Measurements from ENCODE around the gene DNAJB6. TPM values are rescaled to one million over a fixed set of nuclear protein-coding genes. Genes with fewer than 3 reads are reported as not detected.
"Not testable (repeated sequence)": the region's sequence is repeated elsewhere in the genome, so short reads cannot be mapped to it uniquely, and the experiment has no call there.

DNAJB6 gene
- total RNA-seq, 2 donors from 2014 or later = 103 to 116 TPM

DNA sequence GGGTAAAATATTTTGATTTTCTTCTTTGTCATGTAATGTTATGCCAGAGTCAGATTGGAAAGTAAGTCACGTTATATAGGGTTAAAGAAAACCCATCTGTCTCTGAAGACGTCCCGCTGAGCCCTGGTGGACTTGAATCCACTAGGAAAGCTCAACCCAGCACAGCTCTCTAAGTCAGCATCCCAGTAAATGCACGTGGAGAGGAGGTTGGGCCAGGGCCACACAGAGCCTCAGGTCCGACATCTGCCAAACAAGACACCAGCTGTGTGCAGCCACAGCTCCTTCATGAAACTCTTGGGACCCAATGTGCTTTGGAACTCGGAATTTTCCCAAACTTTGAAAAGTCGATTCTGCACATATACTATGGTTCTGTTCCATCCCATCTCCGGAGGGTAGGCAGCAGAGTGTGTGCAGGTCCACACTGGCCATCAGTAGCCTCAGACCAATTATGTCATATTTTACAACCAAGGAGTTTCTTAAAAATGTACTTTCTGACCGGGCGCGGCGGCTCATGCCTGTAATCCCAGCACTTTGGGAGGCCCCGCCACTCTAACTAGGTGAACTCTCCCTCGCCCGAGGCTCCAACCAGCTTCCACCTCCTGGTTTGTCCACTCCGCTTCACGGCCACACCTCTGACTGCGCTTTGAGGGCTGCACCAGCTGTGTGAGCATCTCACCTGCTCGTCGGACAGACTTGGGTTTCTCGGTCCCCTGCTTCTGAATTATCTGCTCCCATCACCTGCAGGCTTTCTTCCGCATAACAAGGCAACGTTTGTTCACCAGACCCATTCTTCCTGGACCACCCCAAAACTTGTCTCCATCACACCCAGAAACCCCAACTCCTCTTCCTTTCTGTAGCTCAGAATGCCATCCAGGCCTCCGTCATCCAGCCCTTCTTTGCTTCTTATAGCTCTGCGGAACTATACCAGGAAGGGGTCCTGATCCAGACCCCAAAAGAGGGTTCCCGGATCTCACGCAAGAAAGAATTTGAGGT is 29.7 kb upstream of the DNAJB6 start:
- peak overlapping the region; percentile 63 for H3K27ac Mint-ChIP-seq

DNA sequence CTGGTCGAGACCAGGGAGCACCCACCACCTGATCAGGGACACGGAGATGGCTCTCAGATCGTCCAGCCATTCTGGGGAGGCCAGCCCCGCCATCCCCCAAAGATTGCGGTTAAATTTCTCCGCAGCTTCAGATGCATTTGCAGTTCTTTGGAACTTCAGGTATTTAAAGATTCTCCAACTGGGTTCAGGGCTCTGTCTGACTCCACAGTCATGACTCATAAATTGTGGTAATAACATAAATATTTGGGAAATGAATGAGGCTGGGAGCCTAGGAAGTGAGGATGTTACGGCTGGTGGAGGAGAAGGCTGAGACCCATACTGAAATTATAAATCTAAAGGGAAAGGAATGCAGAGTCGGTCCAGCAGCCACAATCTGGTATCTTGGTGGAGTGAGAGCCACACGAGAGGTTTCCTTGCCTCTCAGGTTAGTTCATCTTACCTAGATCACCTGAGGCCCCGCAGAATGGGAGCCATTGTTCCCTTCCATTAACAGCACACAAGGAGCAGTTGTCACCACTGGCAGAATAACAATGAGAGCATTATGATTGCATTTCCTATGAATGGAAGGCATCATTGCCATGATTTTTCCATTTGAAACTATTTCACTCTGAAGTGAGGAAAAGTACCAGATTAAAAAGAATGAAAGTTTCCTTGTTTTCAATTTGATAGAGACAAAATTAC is 26.7 kb upstream of the DNAJB6 start:
- Mint-ChIP-seq H3K9me3 (no peaks in the 10 kb centered on the region), H3K36me3 (ENCODE audit: insufficient read depth in 2 of 2) (no peaks in the 10 kb centered on the region), H3K27ac (peak overlapping the region; percentile 48), H3K4me3 (no peak overlapping the region), H3K4me1 (ENCODE audit: low read depth) (peaks cover 31% of the 10 kb centered on the region), H3K27me3 (ENCODE audit: low read depth) (no peaks in the 10 kb centered on the region)
- DNase-seq = no peak
- ATAC-seq (replicated peaks in 1 of 2) = peak in 1 of 2 donors; percentile 12

More for the DNA sequence above, 29.7 kb upstream of the DNAJB6 start:
- no peaks in the 10 kb centered on the region for H3K36me3 Mint-ChIP-seq (ENCODE audit: insufficient read depth in 2 of 2)
- peak overlapping the region in 1 of 2 donors; percentile 47 for H3K4me3 Mint-ChIP-seq
- H3K9me3 Mint-ChIP-seq = no peaks in the 10 kb centered on the region
- no peaks in the 10 kb centered on the region for H3K27me3 Mint-ChIP-seq (ENCODE audit: low read depth)
- DNase-seq (no peak), ATAC-seq (replicated peaks in 1 of 2) (no peak)
- peaks cover 52% of the 10 kb centered on the region for H3K4me1 Mint-ChIP-seq (ENCODE audit: low read depth)

DNA sequence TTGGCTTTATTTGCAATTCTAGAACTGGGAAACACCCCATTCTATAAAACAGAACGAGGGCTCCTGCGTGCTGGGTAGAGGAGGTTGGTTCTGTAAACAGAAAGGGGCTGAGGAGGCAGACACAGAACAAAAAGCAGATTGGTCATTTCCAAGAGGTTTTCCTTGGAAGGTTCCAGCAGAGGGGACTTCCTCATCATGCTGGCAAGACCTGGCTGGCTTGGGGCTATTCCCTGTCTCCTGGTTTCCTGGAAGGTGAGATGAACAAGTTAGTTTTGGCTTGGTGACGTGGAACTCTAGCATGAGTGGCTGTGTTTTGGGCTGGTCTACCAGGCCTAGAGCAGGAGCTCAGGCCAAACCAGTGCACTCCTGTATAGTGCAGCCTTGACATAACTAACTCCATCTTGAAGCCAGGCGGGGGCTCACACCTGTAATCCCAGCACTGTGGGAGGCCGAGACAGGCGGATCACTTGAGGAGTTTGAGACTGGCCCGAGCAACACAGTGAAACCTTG is 26.1 kb upstream of the DNAJB6 start:
- ATAC-seq (replicated peaks in 1 of 2) (peak in 1 of 2 donors; percentile 54), DNase-seq (no peak)
- Mint-ChIP-seq H3K9me3 (no peaks in the 10 kb centered on the region), H3K36me3 (ENCODE audit: insufficient read depth in 2 of 2) (no peaks in the 10 kb centered on the region), H3K27ac (peak overlapping the region; percentile 48), H3K27me3 (ENCODE audit: low read depth) (no peaks in the 10 kb centered on the region), H3K4me3 (no peak overlapping the region), H3K4me1 (ENCODE audit: low read depth) (peaks cover 31% of the 10 kb centered on the region)

DNA sequence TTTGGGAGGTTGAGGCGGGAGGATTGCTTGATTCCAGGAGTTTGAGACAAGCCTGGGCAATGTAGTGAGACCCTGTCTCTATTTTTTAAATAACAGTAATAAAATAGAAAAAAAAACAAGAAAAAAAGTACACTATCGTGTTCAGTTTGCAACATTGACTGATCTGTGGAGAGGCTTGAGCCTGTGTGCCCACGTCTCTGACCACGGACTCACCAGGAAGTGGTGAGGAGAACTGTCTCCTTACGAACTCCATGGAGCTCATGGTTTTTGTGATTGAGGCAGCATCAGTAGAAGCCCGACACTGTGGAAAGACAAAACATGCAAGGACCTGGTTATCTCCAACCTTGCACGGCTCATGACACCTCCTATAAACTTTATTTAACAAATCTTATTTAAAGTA is 23.9 kb upstream of the DNAJB6 start:
- Mint-ChIP-seq H3K27me3 (ENCODE audit: low read depth) (no peaks in the 10 kb centered on the region), H3K27ac (no peak overlapping the region), H3K4me3 (no peak overlapping the region), H3K36me3 (ENCODE audit: insufficient read depth in 2 of 2) (no peaks in the 10 kb centered on the region), H3K9me3 (no peaks in the 10 kb centered on the region), H3K4me1 (ENCODE audit: low read depth) (peaks cover 18% of the 10 kb centered on the region)
- ATAC-seq (replicated peaks in 1 of 2) = no peak
- DNase-seq = no peak

DNA sequence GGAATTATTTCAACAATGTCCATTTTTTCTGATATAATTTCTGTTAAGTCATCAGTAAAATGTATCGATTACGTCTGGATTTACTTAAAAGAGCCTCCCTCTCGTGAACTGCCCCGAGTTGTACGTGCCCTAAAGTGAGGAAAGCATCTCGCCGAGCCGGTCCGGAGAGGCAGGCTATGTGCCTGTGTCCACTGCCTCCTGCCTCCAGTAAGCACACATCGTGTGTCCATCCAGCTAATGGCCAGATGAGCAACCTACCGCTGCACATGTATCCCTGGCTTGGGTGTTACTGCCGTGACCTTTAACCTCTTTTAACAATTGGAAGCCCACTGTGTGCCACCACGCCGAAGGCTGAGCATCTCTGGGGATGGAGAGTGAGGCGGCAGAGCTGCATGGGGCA is 23.2 kb upstream of the DNAJB6 start:
- peaks cover 25% of the 10 kb centered on the region for H3K4me1 Mint-ChIP-seq (ENCODE audit: low read depth)
- ATAC-seq (replicated peaks in 1 of 2) (no peak), DNase-seq (no peak)
- no peak overlapping the region for H3K4me3 Mint-ChIP-seq
- H3K27ac Mint-ChIP-seq = no peak overlapping the region
- no peaks in the 10 kb centered on the region for H3K9me3 Mint-ChIP-seq
- H3K27me3 Mint-ChIP-seq (ENCODE audit: low read depth) = no peaks in the 10 kb centered on the region
- no peaks in the 10 kb centered on the region for H3K36me3 Mint-ChIP-seq (ENCODE audit: insufficient read depth in 2 of 2)

DNA sequence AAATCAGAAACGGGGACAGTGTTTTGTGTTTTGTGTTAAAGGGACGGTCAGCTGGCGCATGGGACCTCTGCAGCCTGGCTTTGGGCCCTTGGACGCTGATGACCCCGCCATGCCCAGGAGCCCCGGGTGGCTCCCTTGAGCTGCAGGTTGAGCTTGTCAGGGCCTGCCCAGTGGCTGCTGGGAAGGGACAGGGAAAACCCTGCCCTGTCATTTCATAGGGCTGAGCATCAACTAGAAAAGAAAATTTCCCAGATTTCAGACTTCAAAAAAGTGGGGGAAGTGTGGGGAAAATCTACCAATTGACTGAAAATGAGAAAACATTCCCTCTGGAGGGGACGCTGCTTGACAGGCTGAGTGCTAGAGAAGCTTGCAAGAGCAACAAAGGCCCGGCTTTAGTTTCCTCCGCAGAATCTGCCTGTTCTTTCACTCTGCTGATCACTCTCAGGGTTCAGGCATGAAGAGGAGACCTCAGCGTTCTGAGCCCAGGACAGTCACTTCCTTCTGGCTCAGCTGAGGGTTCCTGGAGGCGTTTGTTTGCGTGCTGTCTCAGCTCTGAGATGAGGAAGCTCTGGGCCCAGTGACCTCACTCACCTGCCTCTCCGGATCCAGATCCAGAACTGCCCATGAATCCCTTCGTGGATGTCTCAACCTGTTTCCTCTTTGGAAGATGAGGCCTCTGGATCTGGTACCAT is 18.6 kb upstream of the DNAJB6 start:
- Mint-ChIP-seq H3K4me3 (peak overlapping the region; percentile 36 to 43), H3K27me3 (ENCODE audit: low read depth) (no peaks in the 10 kb centered on the region), H3K36me3 (ENCODE audit: insufficient read depth in 2 of 2) (no peaks in the 10 kb centered on the region), H3K4me1 (ENCODE audit: low read depth) (peaks cover 10% of the 10 kb centered on the region), H3K9me3 (no peaks in the 10 kb centered on the region), H3K27ac (peak overlapping the region; percentile 44)
- peak; percentile 92 to 98 for ATAC-seq (replicated peaks in 1 of 2)
- peak in 1 of 2 donors; percentile 46 for DNase-seq

DNA sequence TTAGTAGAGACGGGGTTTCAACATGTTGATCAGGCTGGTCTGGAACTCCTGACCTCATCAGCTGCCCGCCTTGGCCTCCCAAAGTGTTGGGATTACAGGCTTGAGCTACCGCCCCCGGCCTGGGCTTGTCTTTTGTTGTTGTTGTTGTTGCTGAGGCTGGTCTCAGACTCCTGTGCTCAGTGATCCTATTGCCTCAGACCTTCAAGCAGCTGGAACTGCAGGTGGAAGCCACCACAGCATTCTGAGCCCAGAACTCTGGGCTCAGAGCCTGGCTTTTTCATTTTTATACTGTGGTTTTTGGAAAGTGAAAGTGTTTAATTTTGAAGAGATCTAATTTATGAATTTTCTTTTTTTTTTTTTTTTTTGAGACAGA is 16.2 kb upstream of the DNAJB6 start:
- no peak for ATAC-seq (replicated peaks in 1 of 2)
- Mint-ChIP-seq H3K9me3 (no peaks in the 10 kb centered on the region), H3K4me1 (ENCODE audit: low read depth) (peaks cover 10% of the 10 kb centered on the region), H3K27ac (no peak overlapping the region), H3K27me3 (ENCODE audit: low read depth) (no peaks in the 10 kb centered on the region), H3K36me3 (ENCODE audit: insufficient read depth in 2 of 2) (no peaks in the 10 kb centered on the region), H3K4me3 (no peak overlapping the region)
- no peak for DNase-seq

DNA sequence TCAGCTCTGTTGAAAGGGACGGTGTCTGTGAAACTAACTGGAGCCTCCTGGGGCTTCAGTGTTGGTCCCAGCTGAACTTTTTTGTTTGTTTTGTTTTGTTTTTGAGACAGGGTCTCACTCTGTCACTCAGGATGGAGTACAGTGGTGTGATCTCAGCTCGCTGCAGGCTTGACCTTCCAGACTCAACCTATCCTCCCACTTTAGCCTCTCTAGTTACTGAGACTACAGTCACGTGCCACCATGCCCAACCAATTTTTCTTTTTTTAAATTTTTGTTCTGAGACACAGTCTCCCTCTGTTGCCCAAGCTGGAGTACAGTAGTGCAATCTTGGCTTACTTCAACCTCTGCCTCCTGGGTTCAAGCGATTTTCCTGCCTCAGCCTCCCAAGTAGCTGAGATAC is 13.4 kb upstream of the DNAJB6 start:
- H3K36me3 Mint-ChIP-seq (ENCODE audit: insufficient read depth in 2 of 2) = no peaks in the 10 kb centered on the region
- no peaks in the 10 kb centered on the region for H3K9me3 Mint-ChIP-seq
- ATAC-seq (replicated peaks in 1 of 2) (no peak), DNase-seq (no peak)
- H3K4me1 Mint-ChIP-seq (ENCODE audit: low read depth) = peaks cover 4% of the 10 kb centered on the region
- no peak overlapping the region for H3K27ac Mint-ChIP-seq
- no peak overlapping the region for H3K4me3 Mint-ChIP-seq
- no peaks in the 10 kb centered on the region for H3K27me3 Mint-ChIP-seq (ENCODE audit: low read depth)

DNA sequence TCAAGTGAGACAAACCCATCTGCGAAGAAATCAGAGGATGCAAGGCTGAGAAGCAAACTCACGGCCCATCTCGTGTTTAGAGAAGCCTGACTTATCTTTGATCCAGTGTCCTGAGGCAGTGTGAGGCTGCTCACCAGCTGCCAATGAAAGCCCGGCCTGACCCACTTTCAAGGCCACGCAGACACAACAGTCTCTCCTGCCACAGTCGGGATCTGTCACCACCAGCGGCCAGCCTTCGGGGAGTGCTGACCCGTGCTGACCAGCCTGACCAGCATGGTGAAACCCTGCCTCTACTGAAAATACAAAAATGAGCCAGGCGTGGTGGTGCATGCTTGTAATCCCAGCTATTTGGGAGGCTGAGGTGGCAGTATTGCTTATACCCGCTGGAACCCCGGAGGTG is 7.4 kb upstream of the DNAJB6 start:
- Mint-ChIP-seq H3K4me1 (ENCODE audit: low read depth) (no peaks in the 10 kb centered on the region), H3K9me3 (no peaks in the 10 kb centered on the region), H3K27ac (no peak overlapping the region), H3K36me3 (ENCODE audit: insufficient read depth in 2 of 2) (no peaks in the 10 kb centered on the region), H3K27me3 (ENCODE audit: low read depth) (no peaks in the 10 kb centered on the region), H3K4me3 (no peak overlapping the region)
- no peak for ATAC-seq (replicated peaks in 1 of 2)
- DNase-seq = no peak

DNA sequence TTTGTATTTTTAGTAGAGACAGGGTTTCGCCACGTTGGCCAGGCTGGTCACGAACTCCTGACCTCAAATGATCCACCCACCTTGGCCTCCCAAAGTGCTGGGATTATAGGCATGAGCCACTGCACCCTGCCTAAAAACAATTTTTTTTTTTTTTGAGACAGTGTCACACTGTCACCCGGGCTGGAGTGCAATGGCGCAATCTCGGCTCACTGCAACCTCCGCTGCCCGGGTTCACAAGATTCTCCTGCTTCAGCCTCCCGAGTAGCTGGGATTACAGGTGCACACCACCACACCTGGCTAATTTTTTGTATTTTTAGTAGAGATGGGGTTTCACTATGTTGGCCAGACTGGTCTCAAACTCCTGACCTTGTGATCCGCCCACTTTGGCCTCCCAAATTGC is 6.2 kb upstream of the DNAJB6 start:
- DNase-seq; H3K27me3 Mint-ChIP-seq (ENCODE audit: low read depth); H3K36me3 Mint-ChIP-seq (ENCODE audit: insufficient read depth in 2 of 2); ATAC-seq (replicated peaks in 1 of 2); H3K27ac Mint-ChIP-seq; H3K4me1 Mint-ChIP-seq (ENCODE audit: low read depth); H3K9me3 Mint-ChIP-seq; H3K4me3 Mint-ChIP-seq: not testable (repeated sequence)

DNA sequence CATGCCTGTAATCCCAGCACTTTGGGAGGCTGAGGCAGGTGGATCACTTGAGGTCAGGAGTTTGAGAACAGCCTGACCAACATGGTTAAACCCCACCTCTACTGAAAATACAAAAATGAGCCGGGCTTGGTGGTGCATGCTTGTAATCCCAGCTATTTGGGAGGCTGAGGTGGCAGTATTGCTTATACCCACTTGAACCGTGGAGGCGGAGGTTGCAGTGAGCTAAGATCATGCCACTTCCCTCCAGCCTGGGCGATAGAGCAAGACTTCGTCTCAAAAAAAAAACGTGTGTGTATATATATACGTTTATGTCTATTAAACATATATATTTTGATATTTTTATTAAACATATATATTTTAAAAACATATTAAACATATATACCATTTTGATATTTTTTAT is 5.8 kb upstream of the DNAJB6 start:
- H3K36me3 Mint-ChIP-seq (ENCODE audit: insufficient read depth in 2 of 2); H3K27ac Mint-ChIP-seq; DNase-seq; H3K4me1 Mint-ChIP-seq (ENCODE audit: low read depth); ATAC-seq (replicated peaks in 1 of 2); H3K27me3 Mint-ChIP-seq (ENCODE audit: low read depth); H3K4me3 Mint-ChIP-seq; H3K9me3 Mint-ChIP-seq: not testable (repeated sequence)

DNA sequence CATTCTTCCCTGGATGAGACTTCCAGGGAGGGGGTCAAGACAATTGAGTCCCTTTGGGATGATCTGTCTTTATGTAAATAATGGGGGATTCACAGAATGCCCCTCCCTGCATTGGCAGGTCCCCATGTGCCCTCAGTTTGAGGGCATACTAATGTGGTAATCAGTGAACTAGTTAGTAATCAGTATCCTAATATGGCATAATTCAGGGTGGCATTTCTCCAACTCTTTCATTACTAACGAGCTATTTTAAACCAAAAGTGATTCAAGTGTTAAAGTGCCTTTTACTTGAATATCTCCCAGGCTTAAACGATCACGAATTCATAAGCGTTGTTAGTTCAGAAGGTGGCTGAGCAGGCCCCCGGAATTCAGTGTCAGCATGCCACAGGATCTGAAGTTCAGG is 1.6 kb upstream of the DNAJB6 start:
- Mint-ChIP-seq H3K27me3 (ENCODE audit: low read depth) (peaks cover 9% of the 10 kb centered on the region), H3K27ac (peak overlapping the region; percentile 28), H3K4me1 (ENCODE audit: low read depth) (peaks cover 16% of the 10 kb centered on the region), H3K9me3 (no peaks in the 10 kb centered on the region), H3K4me3 (peak overlapping the region; percentile 84 to 96), H3K36me3 (ENCODE audit: insufficient read depth in 2 of 2) (peaks cover 8 to 12% of the 10 kb centered on the region in 2 donors)
- ATAC-seq (replicated peaks in 1 of 2) (no peak), DNase-seq (no peak)

DNA sequence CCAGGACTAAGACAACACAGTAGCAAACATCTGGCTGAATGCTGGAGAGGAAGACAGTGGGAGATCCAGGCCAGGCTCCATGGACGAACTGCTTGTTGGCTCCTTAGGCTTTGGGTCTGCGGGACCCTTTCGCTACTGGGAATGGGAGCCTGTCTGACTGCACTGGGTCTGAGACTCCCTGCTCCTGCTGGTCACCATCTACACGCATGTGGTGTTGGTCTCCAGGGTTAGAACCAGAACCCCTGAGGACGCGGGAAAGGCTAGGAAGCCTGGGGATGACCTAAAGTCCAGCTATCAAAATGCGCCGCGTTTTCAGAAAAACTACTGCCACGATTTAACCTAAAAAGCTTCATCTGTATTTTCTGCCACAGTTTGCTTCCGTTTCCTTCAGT is 817 bp upstream of the DNAJB6 start:
- peak overlapping the region; percentile 84 to 96 for H3K4me3 Mint-ChIP-seq
- H3K27me3 Mint-ChIP-seq (ENCODE audit: low read depth) = peaks cover 9% of the 10 kb centered on the region
- ATAC-seq (replicated peaks in 1 of 2) = no peak
- H3K4me1 Mint-ChIP-seq (ENCODE audit: low read depth) = peaks cover 24% of the 10 kb centered on the region
- H3K27ac Mint-ChIP-seq = no peak overlapping the region
- peaks cover 8 to 12% of the 10 kb centered on the region in 2 donors for H3K36me3 Mint-ChIP-seq (ENCODE audit: insufficient read depth in 2 of 2)
- DNase-seq = no peak
- H3K9me3 Mint-ChIP-seq = no peaks in the 10 kb centered on the region

Data from activated T-cell treated with anti-CD3 and anti-CD28 coated beads, Interleukin-2, amount 50 U/mL, for 72 hours (primary cell).